Endothelial cell (in vitro differentiated cells): ENCODE measurements around the gene NF1. TPM values are rescaled to one million over a fixed set of nuclear protein-coding genes. Genes with fewer than 3 reads are reported as not detected.
"Not testable (repeated sequence)": the region's sequence is repeated elsewhere in the genome, so short reads cannot be mapped to it uniquely, and the experiment has no call there.

Experiments used
- DNase-seq: peaks from one replicate; pipeline ENCODE4 v3.0.0; 2021; ENCODE audit warnings: low spot score
- H3K27ac Mint-ChIP-seq: one replicate; pipeline ENCODE4 v1.8.0; 2021; ENCODE audit warnings: mixed read lengths, inconsistent platforms; ENCODE audit not compliant: unreplicated experiment
- H3K27me3 Mint-ChIP-seq: one replicate; pipeline ENCODE4 v1.8.0; 2021; ENCODE audit warnings: mild to moderate bottlenecking, moderate library complexity, mixed read lengths, inconsistent platforms; ENCODE audit not compliant: unreplicated experiment
- H3K36me3 Mint-ChIP-seq: one replicate; pipeline ENCODE4 v1.8.0; 2021; ENCODE audit warnings: mild to moderate bottlenecking, low read depth, mixed read lengths, inconsistent platforms; ENCODE audit not compliant: unreplicated experiment
- H3K4me1 Mint-ChIP-seq: one replicate; pipeline ENCODE4 v1.8.0; 2021; ENCODE audit warnings: mild to moderate bottlenecking, mixed read lengths, inconsistent platforms; ENCODE audit not compliant: unreplicated experiment
- H3K4me3 Mint-ChIP-seq: one replicate; pipeline ENCODE4 v1.8.0; 2021; ENCODE audit warnings: mild to moderate bottlenecking, mixed read lengths, inconsistent platforms; ENCODE audit not compliant: unreplicated experiment
- H3K9me3 Mint-ChIP-seq: one replicate; pipeline ENCODE4 v1.8.0; 2021; ENCODE audit warnings: mixed read lengths, inconsistent platforms; ENCODE audit not compliant: unreplicated experiment
- total RNA-seq: library from RNA; stranded (reverse); fragmentation: NEBNext Ultra II Directional; extraction: Animal tissue kit (Norgen Biotek cat#: 25700); gene quantifications from one replicate; pipeline ENCODE4 v1.2.1, GENCODE V29; 2021; ENCODE audit not compliant: unreplicated experiment
- TF ChIP-seq, protein P1 (sequence below): fragments of 200-600 bp; sonication (generic); IDR thresholded peaks from one replicate; pipeline ENCODE4 v1.5.0; 2021; ENCODE audit warnings: antibody characterized with exemption; ENCODE audit not compliant: unreplicated experiment

NF1 gene
- total RNA-seq, 1 donor from 2014 or later = 52.7 TPM

- no peaks in the 10 kb centered on the region for H3K9me3 Mint-ChIP-seq
- peak overlapping the region; percentile 3 for H3K27ac Mint-ChIP-seq
- no peaks in the 10 kb centered on the region for H3K27me3 Mint-ChIP-seq
- no peak overlapping the region for H3K4me3 Mint-ChIP-seq
- no peak for DNase-seq
- peaks cover 16% of the 10 kb centered on the region for H3K36me3 Mint-ChIP-seq
- TF ChIP-seq, protein P1, sequence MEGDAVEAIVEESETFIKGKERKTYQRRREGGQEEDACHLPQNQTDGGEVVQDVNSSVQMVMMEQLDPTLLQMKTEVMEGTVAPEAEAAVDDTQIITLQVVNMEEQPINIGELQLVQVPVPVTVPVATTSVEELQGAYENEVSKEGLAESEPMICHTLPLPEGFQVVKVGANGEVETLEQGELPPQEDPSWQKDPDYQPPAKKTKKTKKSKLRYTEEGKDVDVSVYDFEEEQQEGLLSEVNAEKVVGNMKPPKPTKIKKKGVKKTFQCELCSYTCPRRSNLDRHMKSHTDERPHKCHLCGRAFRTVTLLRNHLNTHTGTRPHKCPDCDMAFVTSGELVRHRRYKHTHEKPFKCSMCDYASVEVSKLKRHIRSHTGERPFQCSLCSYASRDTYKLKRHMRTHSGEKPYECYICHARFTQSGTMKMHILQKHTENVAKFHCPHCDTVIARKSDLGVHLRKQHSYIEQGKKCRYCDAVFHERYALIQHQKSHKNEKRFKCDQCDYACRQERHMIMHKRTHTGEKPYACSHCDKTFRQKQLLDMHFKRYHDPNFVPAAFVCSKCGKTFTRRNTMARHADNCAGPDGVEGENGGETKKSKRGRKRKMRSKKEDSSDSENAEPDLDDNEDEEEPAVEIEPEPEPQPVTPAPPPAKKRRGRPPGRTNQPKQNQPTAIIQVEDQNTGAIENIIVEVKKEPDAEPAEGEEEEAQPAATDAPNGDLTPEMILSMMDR = no peak
- H3K4me1 Mint-ChIP-seq = peaks cover 5% of the 10 kb centered on the region
Measured at GRCh38 chr17:31279401-31279800, 184.6 kb downstream of the NF1 start.

DNA sequence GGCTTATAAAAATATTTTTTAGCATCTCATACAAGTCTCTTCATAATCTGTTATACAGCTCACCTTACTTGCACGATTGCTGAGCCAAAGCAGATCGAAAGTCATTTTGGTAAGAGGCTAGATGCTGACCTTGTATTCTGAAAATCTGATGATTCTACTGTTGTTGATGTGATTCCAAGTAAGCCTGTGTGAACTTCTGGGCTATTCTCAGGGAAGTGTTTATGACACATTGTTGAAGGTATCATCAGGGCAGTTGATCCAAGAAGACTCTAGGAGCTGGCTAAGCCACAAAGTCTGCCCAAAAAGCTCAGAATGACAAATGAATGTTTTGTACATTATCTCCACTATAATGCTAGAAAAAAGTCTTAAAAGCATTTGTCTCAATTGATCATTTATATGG, 186.3 kb downstream of the NF1 start:
- TF ChIP-seq, protein P1 = no peak
- H3K4me1 Mint-ChIP-seq = no peaks in the 10 kb centered on the region
- H3K4me3 Mint-ChIP-seq = no peak overlapping the region
- H3K27me3 Mint-ChIP-seq = no peaks in the 10 kb centered on the region
- no peaks in the 10 kb centered on the region for H3K9me3 Mint-ChIP-seq
- H3K27ac Mint-ChIP-seq = no peak overlapping the region
- no peak for DNase-seq
- H3K36me3 Mint-ChIP-seq = peaks cover 13% of the 10 kb centered on the region

GRCh38 chr17:31283841-31284240, 189.1 kb downstream of the NF1 start:
- Mint-ChIP-seq H3K9me3 (no peaks in the 10 kb centered on the region), H3K27ac (no peak overlapping the region), H3K4me3 (no peak overlapping the region), H3K27me3 (no peaks in the 10 kb centered on the region), H3K36me3 (peaks cover 18% of the 10 kb centered on the region), H3K4me1 (no peaks in the 10 kb centered on the region)
- no peak for DNase-seq
- TF ChIP-seq, protein P1 = no peak

DNA sequence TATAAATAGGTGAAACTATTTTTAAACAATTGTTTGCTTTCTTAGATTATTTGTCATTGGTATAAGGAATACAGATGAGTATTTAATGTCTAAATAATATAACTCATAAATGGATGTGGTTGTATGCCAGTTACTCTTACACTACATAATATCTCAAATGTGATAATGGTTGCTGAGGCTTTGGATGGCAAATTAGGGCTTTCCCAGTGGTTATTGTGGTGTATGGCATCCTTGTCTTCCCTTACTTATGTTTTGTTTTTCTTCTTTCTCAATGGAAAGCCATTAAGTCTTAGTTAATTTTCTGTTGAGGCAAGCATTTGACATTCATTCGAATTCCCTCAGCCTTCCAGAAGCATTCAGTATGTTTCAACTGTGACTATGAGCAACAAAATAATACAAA, 191.8 kb downstream of the NF1 start:
- no peak overlapping the region for H3K27ac Mint-ChIP-seq
- no peaks in the 10 kb centered on the region for H3K9me3 Mint-ChIP-seq
- TF ChIP-seq, protein P1 = no peak
- no peaks in the 10 kb centered on the region for H3K4me1 Mint-ChIP-seq
- DNase-seq = no peak
- no peak overlapping the region for H3K4me3 Mint-ChIP-seq
- peaks cover 12% of the 10 kb centered on the region for H3K36me3 Mint-ChIP-seq
- H3K27me3 Mint-ChIP-seq = no peaks in the 10 kb centered on the region

DNA sequence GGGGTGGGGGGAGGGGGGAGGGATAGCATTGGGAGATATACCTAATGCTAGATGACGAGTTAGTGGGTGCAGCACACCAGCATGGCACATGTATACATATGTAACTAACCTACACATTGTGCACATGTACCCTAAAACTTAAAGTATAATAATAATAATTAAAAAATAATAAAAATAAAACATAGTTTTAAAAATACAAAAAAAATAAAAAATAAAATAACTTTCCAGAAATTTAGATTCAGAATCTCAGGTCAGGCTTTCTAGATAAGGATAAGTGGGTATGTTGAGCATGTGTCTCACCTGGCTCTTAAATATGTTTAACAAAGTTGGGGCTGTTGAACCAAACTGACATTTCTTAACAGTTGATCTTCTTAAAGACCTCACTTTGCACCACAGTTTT, 193.2 kb downstream of the NF1 start:
- not testable (repeated sequence) for H3K36me3 Mint-ChIP-seq, H3K27me3 Mint-ChIP-seq, H3K4me3 Mint-ChIP-seq, DNase-seq, H3K27ac Mint-ChIP-seq, H3K9me3 Mint-ChIP-seq, H3K4me1 Mint-ChIP-seq

GRCh38 chr17:31289790-31290189, 195.0 kb downstream of the NF1 start:
- no peak for DNase-seq
- Mint-ChIP-seq H3K4me1 (no peaks in the 10 kb centered on the region), H3K27ac (no peak overlapping the region), H3K27me3 (no peaks in the 10 kb centered on the region), H3K36me3 (peaks cover 4% of the 10 kb centered on the region), H3K9me3 (no peaks in the 10 kb centered on the region), H3K4me3 (no peak overlapping the region)
- TF ChIP-seq, protein P1 = no peak
